Measurements from ENCODE around the gene GCKR.

Gene GCKR

DNA sequence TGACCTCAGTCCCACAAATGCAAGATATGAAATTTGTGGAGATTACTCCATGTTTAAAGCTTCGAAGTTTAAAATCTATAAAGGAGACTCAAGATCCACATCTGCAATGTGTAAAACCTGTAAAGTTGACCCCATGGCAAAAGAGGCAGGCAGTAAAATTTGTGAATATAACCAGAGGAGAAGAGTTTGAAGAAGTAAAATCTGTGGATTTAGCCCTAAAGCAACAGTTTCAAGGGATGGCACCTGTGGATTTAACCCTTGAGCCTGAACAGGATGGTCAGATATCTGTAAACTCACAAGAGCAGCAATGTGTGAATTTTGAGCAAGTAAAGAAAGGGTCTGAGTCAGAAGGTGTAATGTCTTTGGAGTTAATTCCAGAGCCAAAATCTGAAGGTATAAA lies 75.0 kb downstream of the GCKR start:
- no peak for DNase-seq (ENCODE audit: low read depth in 1 of 2, low spot score in 1 of 2)

DNA sequence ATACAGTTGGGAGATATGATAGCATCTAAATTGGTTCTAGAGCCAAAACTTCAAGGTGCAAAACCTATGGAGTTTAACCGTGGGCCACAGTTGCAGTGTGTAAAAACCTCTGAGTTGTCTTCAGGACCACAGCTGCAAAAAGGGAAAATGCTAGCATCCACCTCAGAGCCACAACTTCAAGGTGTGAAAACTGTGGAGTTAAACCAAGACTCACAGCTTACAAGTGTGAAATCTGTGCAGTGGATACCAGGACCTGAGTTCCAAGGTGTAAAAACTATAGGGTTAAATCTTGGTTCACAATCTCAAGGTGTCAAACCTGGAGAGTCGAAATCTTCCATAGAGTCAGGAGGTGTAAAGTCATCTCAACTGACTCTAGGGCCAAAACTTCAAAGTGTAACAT lies 75.8 kb downstream of the GCKR start:
- no peak for DNase-seq (ENCODE audit: low read depth in 1 of 2, low spot score in 1 of 2)

DNA sequence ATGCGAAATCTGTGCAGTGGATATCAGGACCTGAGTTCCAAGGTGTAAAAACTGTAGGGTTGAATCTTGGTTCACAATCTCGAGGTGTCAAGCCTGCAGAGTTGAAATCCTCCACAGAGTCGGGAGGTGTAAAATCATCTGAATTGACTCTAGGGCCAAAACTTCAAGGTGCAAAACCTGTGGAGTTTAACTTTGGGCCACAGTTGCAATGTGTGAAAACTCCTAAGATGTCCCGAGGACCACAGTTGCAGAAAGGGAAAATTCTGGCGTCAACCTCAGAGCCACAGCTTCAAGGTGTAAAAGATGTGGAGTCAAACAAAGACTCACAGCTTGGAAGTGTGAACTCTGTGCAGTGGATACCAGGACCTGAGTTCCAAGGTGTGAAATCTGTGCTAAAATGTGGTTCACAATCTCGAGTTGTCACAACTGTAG lies 76.4 kb downstream of the GCKR start:
- no peak for DNase-seq (ENCODE audit: low read depth in 1 of 2, low spot score in 1 of 2)
